Breast epithelium (tissue), 3 donors: ENCODE results near the gene FGR.

Source experiments
- CTCF ChIP-seq, 3 donors: fragments of 450-650 bp; IDR thresholded peaks; one replicate each; pipeline ENCODE4 v1.5.1; 2016 to 2017; ENCODE audit warnings: antibody characterized with exemption in 3 of 3, mild to moderate bottlenecking in 3 of 3, moderate library complexity in 3 of 3
- POLR2A ChIP-seq: fragments of 450-650 bp; IDR thresholded peaks from one replicate; pipeline ENCODE4 v1.6.1; 2016; ENCODE audit warnings: antibody characterized with exemption, mild to moderate bottlenecking, moderate library complexity
- POLR2AphosphoS5 ChIP-seq, 3 donors: sonication (generic); formaldehyde crosslinking; IDR thresholded peaks; one replicate each; pipeline ENCODE4 v1.6.1; 2017; ENCODE audit warnings: antibody characterized with exemption in 3 of 3

GRCh38 chr1:27606708-27607238 lies 28.2 kb downstream of the FGR start:
- no peak for TF ChIP-seq CTCF (IDR thresholded peaks at IDR 0.05)
- no peak for TF ChIP-seq POLR2A
- no peak for TF ChIP-seq POLR2AphosphoS5 (IDR thresholded peaks at IDR 0.05)
